ENCODE data around the gene SIGLECL1. TPM values are rescaled to one million over a fixed set of nuclear protein-coding genes. Genes with fewer than 3 reads are reported as not detected.

Gene SIGLECL1
- total and polyA plus RNA-seq, 4 donors: 0.03 TPM; not detected in 3

DNA sequence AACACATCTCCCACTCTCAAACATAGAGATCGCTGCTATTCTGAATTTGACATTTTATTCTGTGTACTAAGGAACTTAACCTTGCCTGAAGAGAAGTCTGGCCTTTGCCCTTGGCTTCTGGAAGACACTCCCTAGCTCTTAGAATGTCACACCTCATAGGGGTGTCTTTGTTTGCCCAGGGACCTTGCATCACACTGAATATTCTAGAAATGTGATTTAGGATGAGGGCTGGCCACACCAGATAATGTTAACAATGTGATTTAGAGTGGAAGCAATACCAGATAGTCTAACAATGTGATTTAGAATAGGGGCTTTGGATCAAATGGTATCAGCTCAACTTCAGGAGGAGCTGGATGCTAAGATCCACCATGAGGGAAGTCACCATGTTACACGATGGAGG lies 6.6 kb downstream of the SIGLECL1 start:
- ATAC-seq (ENCODE audit: insufficient read depth, low FRiP score): no peak
- TF ChIP-seq, protein P1, sequence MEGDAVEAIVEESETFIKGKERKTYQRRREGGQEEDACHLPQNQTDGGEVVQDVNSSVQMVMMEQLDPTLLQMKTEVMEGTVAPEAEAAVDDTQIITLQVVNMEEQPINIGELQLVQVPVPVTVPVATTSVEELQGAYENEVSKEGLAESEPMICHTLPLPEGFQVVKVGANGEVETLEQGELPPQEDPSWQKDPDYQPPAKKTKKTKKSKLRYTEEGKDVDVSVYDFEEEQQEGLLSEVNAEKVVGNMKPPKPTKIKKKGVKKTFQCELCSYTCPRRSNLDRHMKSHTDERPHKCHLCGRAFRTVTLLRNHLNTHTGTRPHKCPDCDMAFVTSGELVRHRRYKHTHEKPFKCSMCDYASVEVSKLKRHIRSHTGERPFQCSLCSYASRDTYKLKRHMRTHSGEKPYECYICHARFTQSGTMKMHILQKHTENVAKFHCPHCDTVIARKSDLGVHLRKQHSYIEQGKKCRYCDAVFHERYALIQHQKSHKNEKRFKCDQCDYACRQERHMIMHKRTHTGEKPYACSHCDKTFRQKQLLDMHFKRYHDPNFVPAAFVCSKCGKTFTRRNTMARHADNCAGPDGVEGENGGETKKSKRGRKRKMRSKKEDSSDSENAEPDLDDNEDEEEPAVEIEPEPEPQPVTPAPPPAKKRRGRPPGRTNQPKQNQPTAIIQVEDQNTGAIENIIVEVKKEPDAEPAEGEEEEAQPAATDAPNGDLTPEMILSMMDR (IDR thresholded peaks at IDR 0.05; ENCODE audit: control extremely low read depth, extremely low read depth): no peak
- no peak overlapping the region for H3K27ac ChIP-seq (ENCODE audit: low read depth in 1 of 2, low read length in 1 of 2)
- no peak overlapping the region for H3K9ac ChIP-seq (ENCODE audit: insufficient read depth in 1 of 2, low read length in 2 of 2)
- WGBS, 2 donors: 78 to 81% methylated on average over 2 of the region's 2 CpGs
- no peak for DNase-seq
- peaks cover 0 to 3% (median 0%) of the 10 kb centered on the region in 4 donors for H3K9me3 ChIP-seq (ENCODE audit: control insufficient read depth in 4 of 4, insufficient read depth in 3 of 4, low read length in 3 of 4)
- H3K4me3 ChIP-seq: no peak overlapping the region
- H3K36me3 ChIP-seq (ENCODE audit: control insufficient read depth in 4 of 4, insufficient read depth in 4 of 4, low read length in 4 of 4): no peaks in the 10 kb centered on the region
- H3K27me3 ChIP-seq (ENCODE audit: control insufficient read depth in 3 of 3, insufficient read depth in 3 of 3, low read length in 2 of 3): peaks cover 0 to 3% (median 2%) of the 10 kb centered on the region in 3 donors
- H3K4me1 ChIP-seq (ENCODE audit: control insufficient read depth in 5 of 5, insufficient read depth in 5 of 5, low read length in 5 of 5): no peaks in the 10 kb centered on the region

DNA sequence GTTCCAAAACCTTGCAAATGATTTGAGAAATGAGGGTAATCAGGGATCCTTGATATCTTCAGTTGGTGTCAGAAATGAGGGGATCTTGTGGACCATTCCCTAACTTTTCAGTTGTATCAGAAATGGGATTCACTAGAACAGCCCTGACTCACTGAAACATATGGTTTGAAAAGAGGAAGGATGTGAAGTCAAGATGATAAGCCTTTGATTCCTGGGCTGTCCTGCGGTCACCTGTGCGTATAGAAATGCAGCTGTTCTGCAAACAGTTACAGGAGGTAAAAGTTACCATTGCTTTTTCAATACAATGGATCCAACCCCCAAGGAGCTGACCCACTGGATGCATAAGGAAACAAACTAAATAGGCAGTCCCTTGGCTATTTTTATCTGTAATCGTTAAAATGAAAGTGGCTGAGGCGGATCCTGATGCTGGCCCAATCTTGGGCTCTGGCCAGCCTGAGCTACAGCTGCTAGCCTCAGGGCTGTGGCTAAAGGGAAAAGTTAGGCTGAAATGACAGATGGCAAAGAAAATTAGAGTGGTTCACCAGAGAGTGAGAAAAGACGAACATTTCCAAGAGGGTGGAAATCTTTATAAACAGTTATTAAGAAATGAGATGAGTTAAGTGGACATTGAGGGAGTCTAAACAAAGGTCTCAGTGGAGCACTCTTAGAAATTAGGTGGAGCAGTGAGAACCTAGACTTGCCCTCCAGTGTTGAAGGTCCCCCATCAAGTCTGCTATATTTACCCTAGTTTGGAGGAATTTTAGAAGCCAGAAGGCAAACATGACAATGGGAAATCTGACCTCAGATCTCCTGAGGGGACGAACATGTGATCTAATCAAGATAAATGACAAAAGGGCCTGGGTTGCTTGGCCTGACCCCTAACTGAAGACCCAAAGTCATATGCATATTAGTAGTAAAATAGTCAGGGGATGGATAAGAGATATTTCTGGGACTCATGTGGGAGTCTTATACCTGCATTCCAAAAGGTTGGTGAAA lies 7.6 kb downstream of the SIGLECL1 start:
- 25 to 41% methylated on average over 6 of the region's 6 CpGs for WGBS, 2 donors
- ATAC-seq (ENCODE audit: insufficient read depth, low FRiP score): no peak
- H3K9me3 ChIP-seq (ENCODE audit: control insufficient read depth in 4 of 4, insufficient read depth in 3 of 4, low read length in 3 of 4): peaks cover 0 to 3% (median 0%) of the 10 kb centered on the region in 4 donors
- no peak for DNase-seq
- no peak overlapping the region for H3K9ac ChIP-seq (ENCODE audit: insufficient read depth in 1 of 2, low read length in 2 of 2)
- H3K36me3 ChIP-seq (ENCODE audit: control insufficient read depth in 4 of 4, insufficient read depth in 4 of 4, low read length in 4 of 4): no peaks in the 10 kb centered on the region
- H3K4me1 ChIP-seq (ENCODE audit: control insufficient read depth in 5 of 5, insufficient read depth in 5 of 5, low read length in 5 of 5): no peaks in the 10 kb centered on the region
- peaks cover 0 to 7% (median 2%) of the 10 kb centered on the region in 3 donors for H3K27me3 ChIP-seq (ENCODE audit: control insufficient read depth in 3 of 3, insufficient read depth in 3 of 3, low read length in 2 of 3)
- H3K27ac ChIP-seq (ENCODE audit: low read depth in 1 of 2, low read length in 1 of 2): no peak overlapping the region
- no peak overlapping the region for H3K4me3 ChIP-seq
- TF ChIP-seq, protein P1 (IDR thresholded peaks at IDR 0.05; ENCODE audit: control extremely low read depth, extremely low read depth): no peak

DNA sequence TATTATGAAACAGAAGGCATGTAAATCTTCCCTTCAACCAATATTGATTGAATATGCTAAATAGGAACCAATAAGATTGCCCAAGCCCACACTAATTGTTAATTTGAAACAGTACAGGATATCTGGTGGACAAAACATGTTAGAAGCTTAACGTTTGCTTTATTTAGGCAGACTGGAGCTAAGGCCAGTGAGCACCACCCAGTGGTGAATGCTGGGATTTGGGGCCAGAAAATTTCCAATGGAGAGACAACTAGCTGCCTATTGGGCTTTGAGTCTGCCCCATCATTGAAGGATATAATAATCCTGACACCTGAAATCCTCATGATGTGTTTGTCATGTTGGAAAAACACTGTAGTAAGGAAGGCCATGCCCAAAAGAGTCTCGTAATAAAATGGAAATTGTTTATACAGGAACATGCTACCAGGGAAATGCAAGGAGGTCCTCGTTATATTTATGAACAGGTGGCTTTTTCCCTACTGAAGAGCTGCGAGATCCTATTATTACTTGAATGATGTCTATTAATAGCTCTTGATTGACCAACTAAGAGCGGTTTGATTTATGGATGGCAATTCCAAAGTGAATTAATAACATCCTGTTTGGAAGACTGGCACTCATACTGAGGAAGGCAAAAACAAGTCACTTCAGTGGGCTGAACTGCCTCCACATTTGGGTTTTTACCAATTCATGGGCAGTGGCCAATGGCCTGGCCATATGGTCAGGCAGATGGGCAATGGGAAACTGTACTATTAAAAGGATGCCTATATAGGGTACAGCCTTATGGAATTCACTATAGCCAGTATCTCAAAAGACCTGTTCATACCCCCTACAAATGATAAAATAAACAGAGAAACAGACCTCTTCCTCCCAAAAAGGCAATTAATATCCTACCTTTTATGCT lies 8.7 kb downstream of the SIGLECL1 start:
- no peaks in the 10 kb centered on the region for H3K36me3 ChIP-seq (ENCODE audit: control insufficient read depth in 4 of 4, insufficient read depth in 4 of 4, low read length in 4 of 4)
- TF ChIP-seq, protein P1 (IDR thresholded peaks at IDR 0.05; ENCODE audit: control extremely low read depth, extremely low read depth): peak; percentile 48
- H3K9ac ChIP-seq (ENCODE audit: insufficient read depth in 1 of 2, low read length in 2 of 2): no peak overlapping the region
- no peak overlapping the region for H3K27ac ChIP-seq (ENCODE audit: low read depth in 1 of 2, low read length in 1 of 2)
- no peak overlapping the region for H3K4me3 ChIP-seq
- peak; percentile 24 to 32 (median 27) for DNase-seq
- H3K9me3 ChIP-seq (ENCODE audit: control insufficient read depth in 4 of 4, insufficient read depth in 3 of 4, low read length in 3 of 4): peaks cover 0 to 3% (median 0%) of the 10 kb centered on the region in 4 donors
- H3K27me3 ChIP-seq (ENCODE audit: control insufficient read depth in 3 of 3, insufficient read depth in 3 of 3, low read length in 2 of 3): peaks cover 0 to 7% (median 2%) of the 10 kb centered on the region in 3 donors
- H3K4me1 ChIP-seq (ENCODE audit: control insufficient read depth in 5 of 5, insufficient read depth in 5 of 5, low read length in 5 of 5): no peaks in the 10 kb centered on the region
- no peak for ATAC-seq (ENCODE audit: insufficient read depth, low FRiP score)
- 26 to 30% methylated on average over 5 of the region's 5 CpGs for WGBS, 2 donors

Measured in lung (tissue), 12 donors.